ENCODE measurements around the gene C1S. TPM values are rescaled to one million over a fixed set of nuclear protein-coding genes. Genes with fewer than 3 reads are reported as not detected.
A peak's percentile ranks its signal among the peaks of the same experiment; 100 is the strongest.

C1S gene
- total and polyA plus RNA-seq, 9 of the 15 experiments (the other 6 are each of a cell fraction or from before 2014, with no cell fraction given) = 0.08 to 0.84 (median 0.27) TPM

- TF ChIP-seq, protein P1, sequence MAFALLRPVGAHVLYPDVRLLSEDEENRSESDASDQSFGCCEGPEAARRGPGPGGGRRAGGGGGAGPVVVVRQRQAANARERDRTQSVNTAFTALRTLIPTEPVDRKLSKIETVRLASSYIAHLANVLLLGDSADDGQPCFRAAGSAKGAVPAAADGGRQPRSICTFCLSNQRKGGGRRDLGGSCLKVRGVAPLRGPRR (CRISPR knock-in tag; IDR thresholded peaks at IDR 0.05) = no peak
- TF ChIP-seq TBP (optimal IDR thresholded peaks at IDR 0.05; ENCODE audit: low read depth, low read length) (no peak), MCM3 (IDR thresholded peaks at IDR 0.05) (no peak), RBM22 (IDR thresholded peaks at IDR 0.05; ENCODE audit: low read depth, low read length, poor library complexity, severe bottlenecking) (no peak), HNRNPH1 (optimal IDR thresholded peaks at IDR 0.05; ENCODE audit: low read depth, low read length) (no peak), YY1 (IDR thresholded peaks at IDR 0.05; ENCODE audit: borderline replicate concordance in 1 of 3, control insufficient read depth in 1 of 3, extremely low read depth in 1 of 3, insufficient read depth in 3 of 3, insufficient read length in 1 of 3, insufficient replicate concordance in 2 of 3, low read depth in 1 of 3, low read length in 2 of 3) (no peak), SP1 (CRISPR knock-in tag; IDR thresholded peaks at IDR 0.05) (no peak), SIN3A (IDR thresholded peaks at IDR 0.05; ENCODE audit: borderline replicate concordance in 2 of 2, control insufficient read depth in 1 of 2, low read depth in 2 of 2, low read length in 2 of 2) (no peak), CHD1 (IDR thresholded peaks at IDR 0.05; ENCODE audit: low read length) (no peak), MIER1 (IDR thresholded peaks at IDR 0.05; ENCODE audit: low read depth) (no peak), ARNT (IDR thresholded peaks at IDR 0.05) (no peak), ZNF175 (CRISPR knock-in tag; IDR thresholded peaks at IDR 0.05; ENCODE audit: low read depth) (no peak), PHB2 (IDR thresholded peaks at IDR 0.05; ENCODE audit: low read depth) (no peak)
- TF ChIP-seq, protein P2, sequence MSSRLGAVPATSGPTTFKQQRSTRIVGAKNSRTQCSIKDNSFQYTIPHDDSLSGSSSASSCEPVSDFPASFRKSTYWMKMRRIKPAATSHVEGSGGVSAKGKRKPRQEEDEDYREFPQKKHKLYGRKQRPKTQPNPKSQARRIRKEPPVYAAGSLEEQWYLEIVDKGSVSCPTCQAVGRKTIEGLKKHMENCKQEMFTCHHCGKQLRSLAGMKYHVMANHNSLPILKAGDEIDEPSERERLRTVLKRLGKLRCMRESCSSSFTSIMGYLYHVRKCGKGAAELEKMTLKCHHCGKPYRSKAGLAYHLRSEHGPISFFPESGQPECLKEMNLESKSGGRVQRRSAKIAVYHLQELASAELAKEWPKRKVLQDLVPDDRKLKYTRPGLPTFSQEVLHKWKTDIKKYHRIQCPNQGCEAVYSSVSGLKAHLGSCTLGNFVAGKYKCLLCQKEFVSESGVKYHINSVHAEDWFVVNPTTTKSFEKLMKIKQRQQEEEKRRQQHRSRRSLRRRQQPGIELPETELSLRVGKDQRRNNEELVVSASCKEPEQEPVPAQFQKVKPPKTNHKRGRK (tag; IDR thresholded peaks at IDR 0.05) = no peak
- TF ChIP-seq, protein P3, sequence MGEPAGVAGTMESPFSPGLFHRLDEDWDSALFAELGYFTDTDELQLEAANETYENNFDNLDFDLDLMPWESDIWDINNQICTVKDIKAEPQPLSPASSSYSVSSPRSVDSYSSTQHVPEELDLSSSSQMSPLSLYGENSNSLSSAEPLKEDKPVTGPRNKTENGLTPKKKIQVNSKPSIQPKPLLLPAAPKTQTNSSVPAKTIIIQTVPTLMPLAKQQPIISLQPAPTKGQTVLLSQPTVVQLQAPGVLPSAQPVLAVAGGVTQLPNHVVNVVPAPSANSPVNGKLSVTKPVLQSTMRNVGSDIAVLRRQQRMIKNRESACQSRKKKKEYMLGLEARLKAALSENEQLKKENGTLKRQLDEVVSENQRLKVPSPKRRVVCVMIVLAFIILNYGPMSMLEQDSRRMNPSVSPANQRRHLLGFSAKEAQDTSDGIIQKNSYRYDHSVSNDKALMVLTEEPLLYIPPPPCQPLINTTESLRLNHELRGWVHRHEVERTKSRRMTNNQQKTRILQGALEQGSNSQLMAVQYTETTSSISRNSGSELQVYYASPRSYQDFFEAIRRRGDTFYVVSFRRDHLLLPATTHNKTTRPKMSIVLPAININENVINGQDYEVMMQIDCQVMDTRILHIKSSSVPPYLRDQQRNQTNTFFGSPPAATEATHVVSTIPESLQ (CRISPR knock-in tag; IDR thresholded peaks at IDR 0.05) = no peak
- TF ChIP-seq, protein P4, sequence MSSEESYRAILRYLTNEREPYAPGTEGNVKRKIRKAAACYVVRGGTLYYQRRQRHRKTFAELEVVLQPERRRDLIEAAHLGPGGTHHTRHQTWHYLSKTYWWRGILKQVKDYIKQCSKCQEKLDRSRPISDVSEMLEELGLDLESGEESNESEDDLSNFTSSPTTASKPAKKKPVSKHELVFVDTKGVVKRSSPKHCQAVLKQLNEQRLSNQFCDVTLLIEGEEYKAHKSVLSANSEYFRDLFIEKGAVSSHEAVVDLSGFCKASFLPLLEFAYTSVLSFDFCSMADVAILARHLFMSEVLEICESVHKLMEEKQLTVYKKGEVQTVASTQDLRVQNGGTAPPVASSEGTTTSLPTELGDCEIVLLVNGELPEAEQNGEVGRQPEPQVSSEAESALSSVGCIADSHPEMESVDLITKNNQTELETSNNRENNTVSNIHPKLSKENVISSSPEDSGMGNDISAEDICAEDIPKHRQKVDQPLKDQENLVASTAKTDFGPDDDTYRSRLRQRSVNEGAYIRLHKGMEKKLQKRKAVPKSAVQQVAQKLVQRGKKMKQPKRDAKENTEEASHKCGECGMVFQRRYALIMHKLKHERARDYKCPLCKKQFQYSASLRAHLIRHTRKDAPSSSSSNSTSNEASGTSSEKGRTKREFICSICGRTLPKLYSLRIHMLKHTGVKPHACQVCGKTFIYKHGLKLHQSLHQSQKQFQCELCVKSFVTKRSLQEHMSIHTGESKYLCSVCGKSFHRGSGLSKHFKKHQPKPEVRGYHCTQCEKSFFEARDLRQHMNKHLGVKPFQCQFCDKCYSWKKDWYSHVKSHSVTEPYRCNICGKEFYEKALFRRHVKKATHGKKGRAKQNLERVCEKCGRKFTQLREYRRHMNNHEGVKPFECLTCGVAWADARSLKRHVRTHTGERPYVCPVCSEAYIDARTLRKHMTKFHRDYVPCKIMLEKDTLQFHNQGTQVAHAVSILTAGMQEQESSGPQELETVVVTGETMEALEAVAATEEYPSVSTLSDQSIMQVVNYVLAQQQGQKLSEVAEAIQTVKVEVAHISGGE (CRISPR knock-in tag; IDR thresholded peaks at IDR 0.05) = peak in 1 of 3 experiments; percentile 70; a peak in 2 of 6 replicates
- TF ChIP-seq, protein P5, sequence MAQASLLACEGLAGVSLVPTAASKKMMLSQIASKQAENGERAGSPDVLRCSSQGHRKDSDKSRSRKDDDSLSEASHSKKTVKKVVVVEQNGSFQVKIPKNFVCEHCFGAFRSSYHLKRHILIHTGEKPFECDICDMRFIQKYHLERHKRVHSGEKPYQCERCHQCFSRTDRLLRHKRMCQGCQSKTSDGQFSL (CRISPR knock-in tag; IDR thresholded peaks at IDR 0.05) = no peak
- TF ChIP-seq, protein P5 (tag; IDR thresholded peaks at IDR 0.05) = peak in 1 of 2 experiments; percentile 85; a peak in 2 of 4 replicates
These were observed 2.2 kb upstream of the C1S start (continued) for GRCh38 chr12:7058163-7058845.

Data from K562 (cell line).